Tongue (tissue), 2 donors: Measurements from ENCODE around the gene SIGLEC5. TPM values are rescaled to one million over a fixed set of nuclear protein-coding genes. Genes with fewer than 3 reads are reported as not detected.

Experiments used
- DNase-seq: peaks from one replicate; pipeline ENCODE4 v3.0.0-alpha.2; 2015
- total RNA-seq: library from RNA; depleted of rRNA; stranded (reverse); fragments of >200 nt; gene quantifications from one replicate; pipeline ENCODE4 v1.2.3, GENCODE V29; 2014

The SIGLEC5 gene
- total RNA-seq, 1 donor from 2014 or later, result not detected

- no peak for DNase-seq
Observed at GRCh38 chr19:51628153-51628939, 1.9 kb downstream of the SIGLEC5 start.

- no peak for DNase-seq
Observed at GRCh38 chr19:51627491-51628138, 2.6 kb downstream of the SIGLEC5 start.

- DNase-seq, result no peak
Observed at GRCh38 chr19:51626675-51627074, 3.5 kb downstream of the SIGLEC5 start.

GRCh38 chr19:51621178-51621577 lies 9.0 kb downstream of the SIGLEC5 start:
- no peak for DNase-seq

GRCh38 chr19:51615991-51616390 lies 14.2 kb downstream of the SIGLEC5 start:
- no peak for DNase-seq

- DNase-seq, result no peak
Observed at GRCh38 chr19:51614789-51615188, 15.4 kb downstream of the SIGLEC5 start.

GRCh38 chr19:51610576-51610975 lies 19.6 kb downstream of the SIGLEC5 start:
- no peak for DNase-seq

GRCh38 chr19:51607920-51608562 lies 22.2 kb downstream of the SIGLEC5 start:
- peak; percentile 73 for DNase-seq

GRCh38 chr19:51607077-51607476 lies 23.1 kb downstream of the SIGLEC5 start:
- no peak for DNase-seq

- DNase-seq, result no peak
Observed at GRCh38 chr19:51602189-51602854, 27.9 kb downstream of the SIGLEC5 start.

- DNase-seq, result no peak
Observed at GRCh38 chr19:51600940-51601580, 29.1 kb downstream of the SIGLEC5 start.

GRCh38 chr19:51599084-51599483 lies 31.1 kb downstream of the SIGLEC5 start:
- no peak for DNase-seq

- no peak for DNase-seq
Observed at GRCh38 chr19:51598159-51598915, 31.9 kb downstream of the SIGLEC5 start.

GRCh38 chr19:51595190-51596175 lies 34.7 kb downstream of the SIGLEC5 start:
- no peak for DNase-seq

GRCh38 chr19:51594774-51595109 lies 35.5 kb downstream of the SIGLEC5 start:
- no peak for DNase-seq

GRCh38 chr19:51593969-51594773 lies 36.0 kb downstream of the SIGLEC5 start:
- DNase-seq, result peak; percentile 99

GRCh38 chr19:51593138-51593890 lies 36.9 kb downstream of the SIGLEC5 start:
- no peak for DNase-seq

GRCh38 chr19:51592521-51592920 lies 37.7 kb downstream of the SIGLEC5 start:
- DNase-seq, result no peak

- DNase-seq, result no peak
Observed at GRCh38 chr19:51590441-51590840, 39.8 kb downstream of the SIGLEC5 start.
